ENCODE measurements around the gene CABLES1. TPM values are rescaled to one million over a fixed set of nuclear protein-coding genes. Genes with fewer than 3 reads are reported as not detected.

Gene CABLES1
- total and polyA plus RNA-seq, 2 of the 4 experiments (the other 2 are of a cell fraction): 4.7 to 5.7 TPM

GRCh38 chr18:23203891-23204432, 68.7 kb downstream of the CABLES1 start:
- H2AK5ac ChIP-seq (ENCODE audit: low read depth, low read length): no peak overlapping the region
- H3K23ac ChIP-seq (ENCODE audit: low read depth, low read length): no peak overlapping the region
- no peak overlapping the region for H4K91ac ChIP-seq (ENCODE audit: insufficient read depth, low read depth, low read length)
- no peak overlapping the region for H3K4me3 ChIP-seq (ENCODE audit: insufficient read depth, low read depth, low read length)
- no peak overlapping the region for H3K56ac ChIP-seq (ENCODE audit: extremely low read depth, insufficient read depth, low read length)
- H4K20me1 ChIP-seq (ENCODE audit: insufficient read depth, low read length): no peaks in the 10 kb centered on the region
- H2BK120ac ChIP-seq (ENCODE audit: low read depth, low read length): no peak overlapping the region
- dilution Hi-C loops (cut with HindIII; ENCODE audit: low sequenced_read_pairs, unreplicated experiment): no loop called here
- H2BK20ac ChIP-seq (ENCODE audit: low read depth, low read length): no peak overlapping the region
- POLR2A ChIA-PET (ENCODE audit: unreplicated experiment): no interaction called here
- DNase-seq (no peak), ATAC-seq (ENCODE audit: low read depth) (no peak)
- TF ChIP-seq ELK1 (IDR thresholded peaks at IDR 0.05; ENCODE audit: borderline replicate concordance, low read depth, low read length): no peak
- TF ChIP-seq CEBPB (IDR thresholded peaks at IDR 0.05; ENCODE audit: low read depth, low read length): no peak
- TF ChIP-seq RFX5 (IDR thresholded peaks at IDR 0.05; ENCODE audit: low read depth, low read length): no peak
- no peak for TF ChIP-seq RAD21 (IDR thresholded peaks at IDR 0.05; ENCODE audit: low read length)
- TF ChIP-seq CTCF (conservative IDR thresholded peaks at IDR 0.05; ENCODE audit: low read depth, low read length): no peak
- TF ChIP-seq MXI1 (IDR thresholded peaks at IDR 0.05; ENCODE audit: borderline replicate concordance, low read depth, low read length): no peak
- TF ChIP-seq MAFK (IDR thresholded peaks at IDR 0.05; ENCODE audit: low read depth, low read length): no peak
- no peak overlapping the region for H2AFZ ChIP-seq (replicated peaks; ENCODE audit: low read length, poor library complexity)
- in situ Hi-C loops (cut with MboI; ENCODE audit: low sequenced_read_pairs): no loop called here
- no peak overlapping the region for H3K4me2 ChIP-seq (ENCODE audit: low read depth, low read length)
- no peak overlapping the region for H3K27ac ChIP-seq (ENCODE audit: insufficient read depth, low read length)
- no peak overlapping the region for H4K8ac ChIP-seq (ENCODE audit: low read depth in 2 of 2, low read length in 2 of 2)
- H3K14ac ChIP-seq (replicated peaks; ENCODE audit: low read depth, low read length): no peak overlapping the region
- H3K9ac ChIP-seq (ENCODE audit: low read depth, low read length): no peak overlapping the region
- no peak overlapping the region for H3K18ac ChIP-seq (ENCODE audit: low read depth, low read length)
- H3K9me3 ChIP-seq (ENCODE audit: control insufficient read depth, insufficient read depth, low read length): peaks cover 7% of the 10 kb centered on the region
- peaks cover 12% of the 10 kb centered on the region for H3K4me1 ChIP-seq (ENCODE audit: control insufficient read depth, insufficient read depth, low read length)
- no peak overlapping the region for H2BK5ac ChIP-seq (ENCODE audit: low read depth, low read length, poor library complexity, severe bottlenecking)
- intact Hi-C loops (cut with micrococcal nuclease): no loop called here
- H2BK15ac ChIP-seq (ENCODE audit: low read depth, low read length): no peak overlapping the region
- BruUV-seq (replicated peaks): no TSS peak
- peaks cover 14 to 42% of the 10 kb centered on the region in 2 experiments; a peak in 3 of 4 replicates for H3K79me1 ChIP-seq (ENCODE audit: low read depth in 1 of 2, low read length in 2 of 2)
- no peak overlapping the region for H4K5ac ChIP-seq (ENCODE audit: low read depth, low read length)
- 72% methylated on average over 2 of the region's 15 CpGs; no CpG with 5 or more reads in 1 of the 2 experiments for WGBS, 2 experiments (ENCODE audit: extremely low coverage in 2 of 2, insufficient read length in 1 of 2)
- no peak overlapping the region for H3K4ac ChIP-seq (ENCODE audit: low read depth, low read length)
- CTCF ChIA-PET: no interaction called here
- peaks cover 25% of the 10 kb centered on the region for H3K9me1 ChIP-seq (ENCODE audit: insufficient read depth, low read length)
- H3K36me3 ChIP-seq (ENCODE audit: control insufficient read depth, insufficient read depth, low read length): peaks cover 33% of the 10 kb centered on the region
- H2AK9ac ChIP-seq (replicated peaks; ENCODE audit: low read depth, low read length, poor library complexity): no peak overlapping the region
- H3K27me3 ChIP-seq (ENCODE audit: control insufficient read depth, insufficient read depth, low read length): no peaks in the 10 kb centered on the region
